ENCODE results near the gene OR2H1. TPM values are rescaled to one million over a fixed set of nuclear protein-coding genes. Genes with fewer than 3 reads are reported as not detected.
"Not testable (repeated sequence)": the region's sequence is repeated elsewhere in the genome, so short reads cannot be mapped to it uniquely, and the experiment has no call there.

OR2H1 gene
- total and polyA plus RNA-seq, 12 donors = not detected

- Histone ChIP-seq H3K36me3 (replicated peaks in 1 of 2) (no peaks in the 10 kb centered on the region), H3K4me3 (no peak overlapping the region), H3K4me1 (replicated peaks in 1 of 2) (no peaks in the 10 kb centered on the region), H3K9me3 (replicated peaks in 1 of 3) (no peaks in the 10 kb centered on the region), H3K27ac (no peak overlapping the region), H3K27me3 (no peaks in the 10 kb centered on the region)
- DNase-seq = no peak
- intact Hi-C loops (cut with DNase I) = no loop called here
- WGBS, 4 donors = 74 to 97% (median 75%) methylated on average over 1 of the region's 1 CpG
- no peak for TF ChIP-seq CTCF (IDR thresholded peaks at IDR 0.05)
- TF ChIP-seq POLR2A (IDR thresholded peaks at IDR 0.05) = no peak
Measured at GRCh38 chr6:29442719-29443118, 14.2 kb upstream of the OR2H1 start.

- H3K4me1 ChIP-seq (replicated peaks in 1 of 2); H3K9me3 ChIP-seq (replicated peaks in 1 of 3); H3K36me3 ChIP-seq (replicated peaks in 1 of 2); intact Hi-C loops (cut with DNase I); H3K27ac ChIP-seq; H3K4me3 ChIP-seq; H3K27me3 ChIP-seq; DNase-seq: not testable (repeated sequence)
- WGBS, 4 donors = 57 to 84% (median 80%) methylated on average over 1 of the region's 1 CpG
Measured at GRCh38 chr6:29444031-29444430, 12.9 kb upstream of the OR2H1 start.

- WGBS, 4 donors = 67 to 90% (median 81%) methylated on average over 1 of the region's 1 CpG
- intact Hi-C loops (cut with DNase I) = no loop called here
Measured at GRCh38 chr6:29447670-29448069, 9.3 kb upstream of the OR2H1 start.

GRCh38 chr6:29451471-29452193 lies 5.3 kb upstream of the OR2H1 start:
- intact Hi-C loops (cut with DNase I) = no loop called here
- Histone ChIP-seq H3K4me3 (no peak overlapping the region), H3K36me3 (replicated peaks in 1 of 2) (no peaks in the 10 kb centered on the region), H3K27ac (no peak overlapping the region), H3K9me3 (replicated peaks in 1 of 3) (no peaks in the 10 kb centered on the region), H3K4me1 (replicated peaks in 1 of 2) (no peaks in the 10 kb centered on the region), H3K27me3 (peaks cover 4% of the 10 kb centered on the region)
- no peak for TF ChIP-seq CTCF (IDR thresholded peaks at IDR 0.05)
- TF ChIP-seq POLR2A (IDR thresholded peaks at IDR 0.05) = no peak
- WGBS, 4 donors = 63 to 77% (median 71%) methylated on average over 3 of the region's 3 CpGs
- no peak for DNase-seq

More at GRCh38 chr6:29447670-29448069, 9.3 kb upstream of the OR2H1 start:
- TF ChIP-seq POLR2A (IDR thresholded peaks at IDR 0.05) = no peak
- TF ChIP-seq CTCF (IDR thresholded peaks at IDR 0.05) = no peak
- H3K4me3 ChIP-seq = no peak overlapping the region
- H3K4me1 ChIP-seq (replicated peaks in 1 of 2) = no peaks in the 10 kb centered on the region
- no peak for DNase-seq
- H3K27ac ChIP-seq = no peak overlapping the region
- no peaks in the 10 kb centered on the region for H3K36me3 ChIP-seq (replicated peaks in 1 of 2)
- H3K9me3 ChIP-seq (replicated peaks in 1 of 3) = no peaks in the 10 kb centered on the region
- peaks cover 4% of the 10 kb centered on the region for H3K27me3 ChIP-seq

Measured in adrenal gland (tissue), 12 donors.